Activated naive CD8-positive, alpha-beta T cell treated with anti-CD3 and anti-CD28 coated beads for 36 hours (primary cell): Measurements from ENCODE around the gene KCNE5. TPM values are rescaled to one million over a fixed set of nuclear protein-coding genes. Genes with fewer than 3 reads are reported as not detected.
"Not testable (repeated sequence)": the region's sequence is repeated elsewhere in the genome, so short reads cannot be mapped to it uniquely, and the experiment has no call there.

Source experiments
- DNase-seq: peaks from one replicate; pipeline ENCODE4 v3.0.0; 2021
- H3K27ac Mint-ChIP-seq: one replicate; pipeline ENCODE4 v1.8.0; 2022; ENCODE audit warnings: mild to moderate bottlenecking, moderate library complexity, mixed read lengths
- H3K27me3 Mint-ChIP-seq: one replicate; pipeline ENCODE4 v1.8.0; 2022; ENCODE audit warnings: mild to moderate bottlenecking, mixed read lengths
- H3K36me3 Mint-ChIP-seq: one replicate; pipeline ENCODE4 v1.8.0; 2021; ENCODE audit warnings: mild to moderate bottlenecking, mixed read lengths
- H3K4me1 Mint-ChIP-seq: one replicate; pipeline ENCODE4 v1.8.0; 2021; ENCODE audit warnings: mixed read lengths
- H3K4me3 Mint-ChIP-seq: one replicate; pipeline ENCODE4 v1.8.0; 2022; ENCODE audit warnings: mild to moderate bottlenecking, moderate library complexity, mixed read lengths
- H3K9me3 Mint-ChIP-seq: one replicate; pipeline ENCODE4 v1.8.0; 2022; ENCODE audit warnings: mixed read lengths
- total RNA-seq, 2 experiments: library from RNA; stranded (reverse); gene quantifications; one replicate each; pipeline ENCODE4 v1.2.3, GENCODE V29; 2021

Gene KCNE5
- total RNA-seq, 2 experiments from 2014 or later: 0.14 to 0.42 TPM

GRCh38 chrX:109632906-109633504 is 8.0 kb upstream of the KCNE5 start:
- peaks cover 3% of the 10 kb centered on the region for H3K36me3 Mint-ChIP-seq
- no peaks in the 10 kb centered on the region for H3K4me1 Mint-ChIP-seq
- no peak for DNase-seq
- no peak overlapping the region for H3K4me3 Mint-ChIP-seq
- H3K27me3 Mint-ChIP-seq: no peaks in the 10 kb centered on the region
- no peaks in the 10 kb centered on the region for H3K9me3 Mint-ChIP-seq
- no peak overlapping the region for H3K27ac Mint-ChIP-seq

DNA sequence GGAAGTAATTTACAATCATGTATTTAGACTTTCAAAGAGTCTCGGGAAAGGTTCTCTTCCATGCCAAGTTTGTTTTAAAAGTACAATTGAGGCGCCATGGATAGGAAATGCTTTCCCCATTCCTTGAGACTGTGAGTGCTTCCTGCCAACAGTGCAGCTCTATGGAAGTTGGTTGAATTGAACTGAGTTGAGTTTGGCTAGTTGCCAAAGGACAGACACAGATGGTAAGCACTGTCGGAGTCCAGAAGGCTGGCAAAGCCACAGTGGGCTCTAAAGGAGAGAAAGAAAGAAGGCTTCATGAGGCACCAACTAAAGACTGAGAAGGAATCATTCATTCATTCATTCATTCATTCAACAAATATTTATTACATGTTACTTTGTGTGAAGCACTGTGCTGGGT is 4.3 kb upstream of the KCNE5 start:
- no peak overlapping the region for H3K27ac Mint-ChIP-seq
- H3K9me3 Mint-ChIP-seq: no peaks in the 10 kb centered on the region
- peaks cover 13% of the 10 kb centered on the region for H3K36me3 Mint-ChIP-seq
- no peak overlapping the region for H3K4me3 Mint-ChIP-seq
- no peak for DNase-seq
- no peaks in the 10 kb centered on the region for H3K27me3 Mint-ChIP-seq
- peaks cover 5% of the 10 kb centered on the region for H3K4me1 Mint-ChIP-seq

DNA sequence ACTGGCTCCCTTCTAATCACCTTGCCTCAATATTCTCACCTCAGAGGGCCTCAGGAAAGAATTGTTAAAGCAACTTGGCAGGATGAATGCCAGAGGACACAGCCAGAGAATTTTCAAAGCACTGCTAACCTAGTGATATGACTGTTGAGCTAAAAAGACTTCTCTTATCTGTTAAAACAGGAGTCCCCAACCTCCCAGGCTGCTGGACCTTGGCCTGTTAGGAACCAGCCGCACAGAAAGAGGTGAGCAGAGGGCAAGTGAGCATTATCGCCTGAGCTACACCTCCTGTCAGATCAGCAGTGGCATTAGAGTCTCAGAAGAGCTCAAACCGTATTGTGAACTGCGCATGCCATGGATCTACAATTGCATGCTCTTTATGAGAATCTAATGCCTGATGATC is 1.7 kb upstream of the KCNE5 start:
- no peak for DNase-seq
- H3K27ac Mint-ChIP-seq: no peak overlapping the region
- H3K4me1 Mint-ChIP-seq: peaks cover 5% of the 10 kb centered on the region
- H3K27me3 Mint-ChIP-seq: no peaks in the 10 kb centered on the region
- no peaks in the 10 kb centered on the region for H3K9me3 Mint-ChIP-seq
- H3K36me3 Mint-ChIP-seq: peaks cover 13% of the 10 kb centered on the region
- H3K4me3 Mint-ChIP-seq: no peak overlapping the region

GRCh38 chrX:109623997-109624396 is 975 bp downstream of the KCNE5 start:
- Mint-ChIP-seq H3K4me1 (peaks cover 5% of the 10 kb centered on the region), H3K27ac (no peak overlapping the region), H3K4me3 (no peak overlapping the region), H3K9me3 (no peaks in the 10 kb centered on the region), H3K36me3 (peaks cover 13% of the 10 kb centered on the region), H3K27me3 (no peaks in the 10 kb centered on the region)
- no peak for DNase-seq

DNA sequence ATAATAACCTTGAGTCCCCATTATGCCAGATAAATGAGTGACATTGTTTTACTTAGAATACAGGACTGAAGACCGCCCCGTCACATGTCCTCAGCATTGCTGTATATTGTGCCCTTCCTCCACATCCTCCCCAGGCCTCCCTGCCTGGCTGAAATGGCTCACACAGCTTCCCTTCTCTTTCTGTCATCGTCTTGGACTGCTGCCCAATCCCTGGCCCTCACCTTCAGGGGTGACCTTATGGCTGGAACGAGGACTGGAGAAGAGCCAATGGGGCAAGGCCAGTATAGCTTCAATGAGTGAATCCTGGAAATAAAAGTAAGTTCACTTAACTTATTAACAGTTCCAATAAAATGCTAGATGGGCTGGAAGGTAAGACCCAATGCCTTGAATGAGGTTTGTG is 2.7 kb downstream of the KCNE5 start:
- Mint-ChIP-seq H3K4me1 (no peaks in the 10 kb centered on the region), H3K36me3 (peaks cover 2% of the 10 kb centered on the region), H3K27me3 (no peaks in the 10 kb centered on the region), H3K9me3 (no peaks in the 10 kb centered on the region), H3K4me3 (no peak overlapping the region), H3K27ac (no peak overlapping the region)
- no peak for DNase-seq

GRCh38 chrX:109619771-109620170 is 5.2 kb downstream of the KCNE5 start:
- no peak overlapping the region for H3K27ac Mint-ChIP-seq
- no peaks in the 10 kb centered on the region for H3K4me1 Mint-ChIP-seq
- no peak for DNase-seq
- no peaks in the 10 kb centered on the region for H3K27me3 Mint-ChIP-seq
- H3K9me3 Mint-ChIP-seq: no peaks in the 10 kb centered on the region
- H3K4me3 Mint-ChIP-seq: no peak overlapping the region
- no peaks in the 10 kb centered on the region for H3K36me3 Mint-ChIP-seq

- H3K4me1 Mint-ChIP-seq: no peaks in the 10 kb centered on the region
- no peak for DNase-seq
- no peaks in the 10 kb centered on the region for H3K27me3 Mint-ChIP-seq
- H3K27ac Mint-ChIP-seq: no peak overlapping the region
- no peak overlapping the region for H3K4me3 Mint-ChIP-seq
- no peaks in the 10 kb centered on the region for H3K36me3 Mint-ChIP-seq
- no peaks in the 10 kb centered on the region for H3K9me3 Mint-ChIP-seq
Measured at GRCh38 chrX:109614951-109615350, 10.0 kb downstream of the KCNE5 start.

- no peak overlapping the region for H3K4me3 Mint-ChIP-seq
- no peak overlapping the region for H3K27ac Mint-ChIP-seq
- H3K9me3 Mint-ChIP-seq: peaks cover 7% of the 10 kb centered on the region
- H3K4me1 Mint-ChIP-seq: no peaks in the 10 kb centered on the region
- DNase-seq: no peak
- H3K36me3 Mint-ChIP-seq: no peaks in the 10 kb centered on the region
- peaks cover 48% of the 10 kb centered on the region for H3K27me3 Mint-ChIP-seq
Measured at GRCh38 chrX:109601486-109601885, 23.5 kb downstream of the KCNE5 start.

- DNase-seq: no peak
- H3K4me3 Mint-ChIP-seq: no peak overlapping the region
- no peaks in the 10 kb centered on the region for H3K36me3 Mint-ChIP-seq
- peaks cover 43% of the 10 kb centered on the region for H3K27me3 Mint-ChIP-seq
- peaks cover 3% of the 10 kb centered on the region for H3K9me3 Mint-ChIP-seq
- H3K4me1 Mint-ChIP-seq: no peaks in the 10 kb centered on the region
- H3K27ac Mint-ChIP-seq: no peak overlapping the region
Measured at GRCh38 chrX:109600237-109600651, 24.7 kb downstream of the KCNE5 start.

- Mint-ChIP-seq H3K4me1 (no peaks in the 10 kb centered on the region), H3K27me3 (peaks cover 12% of the 10 kb centered on the region), H3K36me3 (no peaks in the 10 kb centered on the region), H3K27ac (no peak overlapping the region), H3K4me3 (no peak overlapping the region), H3K9me3 (no peaks in the 10 kb centered on the region)
- no peak for DNase-seq
Measured at GRCh38 chrX:109596015-109596414, 29.0 kb downstream of the KCNE5 start.

- no peak for DNase-seq
- no peak overlapping the region for H3K4me3 Mint-ChIP-seq
- no peaks in the 10 kb centered on the region for H3K4me1 Mint-ChIP-seq
- no peaks in the 10 kb centered on the region for H3K36me3 Mint-ChIP-seq
- no peak overlapping the region for H3K27ac Mint-ChIP-seq
- no peaks in the 10 kb centered on the region for H3K9me3 Mint-ChIP-seq
- peaks cover 5% of the 10 kb centered on the region for H3K27me3 Mint-ChIP-seq
Measured at GRCh38 chrX:109590176-109590575, 34.8 kb downstream of the KCNE5 start.

DNA sequence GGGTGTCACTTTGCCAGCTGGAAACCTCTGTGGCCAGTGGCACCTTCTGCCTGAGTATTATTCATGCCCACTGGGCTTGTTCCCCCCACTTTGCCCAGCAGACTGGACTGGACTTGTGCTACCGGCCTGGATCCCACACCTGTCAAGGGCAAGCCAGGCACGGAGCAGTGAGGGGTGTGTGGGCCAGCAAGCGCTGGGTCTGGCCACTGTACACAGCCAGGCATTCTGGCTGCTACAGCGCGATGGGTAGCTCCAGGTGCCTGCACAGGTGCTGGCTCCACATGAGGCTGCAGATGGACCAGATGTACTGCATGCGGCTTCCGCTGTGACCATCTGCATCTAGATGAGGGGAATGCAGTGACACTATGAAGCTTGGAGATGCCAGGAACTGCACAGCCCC is 39.5 kb downstream of the KCNE5 start:
- DNase-seq: no peak
- no peaks in the 10 kb centered on the region for H3K36me3 Mint-ChIP-seq
- no peak overlapping the region for H3K4me3 Mint-ChIP-seq
- no peak overlapping the region for H3K27ac Mint-ChIP-seq
- H3K4me1 Mint-ChIP-seq: no peaks in the 10 kb centered on the region
- H3K27me3 Mint-ChIP-seq: peaks cover under 1% of the 10 kb centered on the region
- H3K9me3 Mint-ChIP-seq: no peaks in the 10 kb centered on the region

- H3K36me3 Mint-ChIP-seq: no peaks in the 10 kb centered on the region
- no peaks in the 10 kb centered on the region for H3K9me3 Mint-ChIP-seq
- H3K4me3 Mint-ChIP-seq: no peak overlapping the region
- H3K4me1 Mint-ChIP-seq: no peaks in the 10 kb centered on the region
- H3K27ac Mint-ChIP-seq: no peak overlapping the region
- no peak for DNase-seq
- peaks cover 6% of the 10 kb centered on the region for H3K27me3 Mint-ChIP-seq
Measured at GRCh38 chrX:109578916-109579315, 46.1 kb downstream of the KCNE5 start.

GRCh38 chrX:109577055-109577454 is 47.9 kb downstream of the KCNE5 start:
- H3K9me3 Mint-ChIP-seq: no peaks in the 10 kb centered on the region
- no peak for DNase-seq
- no peaks in the 10 kb centered on the region for H3K4me1 Mint-ChIP-seq
- peaks cover 6% of the 10 kb centered on the region for H3K27me3 Mint-ChIP-seq
- H3K36me3 Mint-ChIP-seq: no peaks in the 10 kb centered on the region
- H3K27ac Mint-ChIP-seq: no peak overlapping the region
- no peak overlapping the region for H3K4me3 Mint-ChIP-seq

DNA sequence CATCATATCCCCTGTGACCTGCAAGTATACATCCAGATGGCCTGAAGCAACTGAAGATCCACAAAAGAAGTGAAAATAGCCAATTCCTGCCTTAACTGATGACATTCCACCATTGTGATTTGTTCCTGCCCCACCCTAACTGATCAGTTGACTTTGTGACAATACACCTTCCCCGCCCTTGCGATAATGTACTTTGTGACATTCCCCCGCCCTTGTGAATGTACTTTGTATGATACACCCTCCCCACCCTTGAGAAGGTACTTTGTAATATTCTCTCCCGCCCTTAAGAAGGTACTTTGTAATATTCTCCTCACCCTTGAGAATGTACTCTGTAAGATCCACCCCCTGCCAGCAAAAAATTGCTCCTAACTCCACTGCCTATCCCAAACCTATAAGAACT is 48.9 kb downstream of the KCNE5 start:
- not testable (repeated sequence) for H3K36me3 Mint-ChIP-seq, H3K4me1 Mint-ChIP-seq, DNase-seq, H3K27ac Mint-ChIP-seq, H3K4me3 Mint-ChIP-seq, H3K9me3 Mint-ChIP-seq, H3K27me3 Mint-ChIP-seq
